PC-3 (cell line): ENCODE data around the gene LCTL. TPM values are rescaled to one million over a fixed set of nuclear protein-coding genes. Genes with fewer than 3 reads are reported as not detected.
"Not testable (repeated sequence)": the region's sequence is repeated elsewhere in the genome, so short reads cannot be mapped to it uniquely, and the experiment has no call there.

Experiments
- ATAC-seq: fragments of 200-7000 bp; cut with Tn5 transposase; 2 replicates; pipeline ENCODE4 v1.9.1; 2020; ENCODE audit warnings: mild to moderate bottlenecking, moderate library complexity
- BruUV-seq: library from RNA; stranded (reverse); fragments of 400-500 nt; replicated peaks from 2 replicates; lab custom pipeline; 2021; lab: Mats Ljungman, UMichigan
- CTCF ChIA-PET: fragments of 300-600 bp; sonication (Branson Sonifier 250); formaldehyde crosslinking; loops from one replicate; lab custom pipeline; 2022; ENCODE audit warnings: antibody characterized with exemption; lab: Charles Lee
- POLR2A ChIA-PET: fragments of 300-600 bp; sonication (Branson Sonifier 250); formaldehyde crosslinking; loops from one replicate; lab custom pipeline; 2022; ENCODE audit warnings: antibody characterized with exemption; ENCODE audit not compliant: unreplicated experiment; lab: Charles Lee
- DNase-seq: peaks from one replicate; pipeline ENCODE4 v3.0.0-alpha.2; 2015
- H2AFZ ChIP-seq: fragments of 300-600 bp; sonication (generic); 2 replicates; pipeline ENCODE4 v1.6.0; 2016; ENCODE audit warnings: antibody characterized with exemption, low read length
- H3F3A ChIP-seq: fragments of 300-600 bp; sonication (generic); one replicate; pipeline ENCODE4 v1.6.0; 2017; ENCODE audit warnings: antibody characterized with exemption, low read length, control low read depth, mild to moderate bottlenecking; ENCODE audit not compliant: unreplicated experiment
- H3K27ac ChIP-seq: fragments of 300-600 bp; sonication (generic); 2 replicates; pipeline ENCODE4 v1.5.1; 2016; ENCODE audit warnings: mild to moderate bottlenecking, low read length
- H3K27me3 ChIP-seq: fragments of 300-600 bp; sonication (generic); 2 replicates; pipeline ENCODE4 v1.6.1; 2016; ENCODE audit warnings: low read length, mixed read lengths
- H3K36me3 ChIP-seq: fragments of 300-600 bp; sonication (generic); 2 replicates; pipeline ENCODE4 v1.6.1; 2016; ENCODE audit warnings: low read depth, mixed run types, low read length, mixed read lengths
- H3K4me1 ChIP-seq: fragments of 300-600 bp; sonication (generic); 2 replicates; pipeline ENCODE4 v1.5.1; 2016; ENCODE audit warnings: low read length; ENCODE audit not compliant: insufficient read depth
- H3K4me2 ChIP-seq: fragments of 300-600 bp; sonication (generic); 2 replicates; pipeline ENCODE4 v1.6.0; 2016; ENCODE audit warnings: low read length
- H3K4me3 ChIP-seq: fragments of 300-600 bp; sonication (generic); 2 replicates; pipeline ENCODE4 v1.5.1; 2016; ENCODE audit warnings: mild to moderate bottlenecking, low read length, mixed read lengths
- H3K79me2 ChIP-seq: fragments of 300-600 bp; sonication (generic); 2 replicates; pipeline ENCODE4 v1.6.1; 2017; ENCODE audit warnings: low read length, mixed read lengths
- H3K9ac ChIP-seq: fragments of 300-600 bp; sonication (generic); 2 replicates; pipeline ENCODE4 v1.6.0; 2016; ENCODE audit warnings: mild to moderate bottlenecking, low read length
- H3K9me2 ChIP-seq: fragments of 300-600 bp; sonication (generic); replicated peaks from 2 replicates; pipeline ENCODE4 v1.6.1; 2016; ENCODE audit warnings: mixed run types, low read length, mixed read lengths
- H3K9me3 ChIP-seq: fragments of 300-600 bp; sonication (generic); 2 replicates; pipeline ENCODE4 v1.6.1; 2016; ENCODE audit warnings: low read length, mixed read lengths
- H4K20me1 ChIP-seq: fragments of 300-600 bp; sonication (generic); 2 replicates; pipeline ENCODE4 v1.6.1; 2016; ENCODE audit warnings: low read length, mixed read lengths
- EZH2 ChIP-seq: fragments of 300-600 bp; sonication (generic); IDR thresholded peaks from one replicate; pipeline ENCODE4 v1.6.1; 2017; ENCODE audit warnings: antibody characterized with exemption, mild to moderate bottlenecking, low read length; ENCODE audit not compliant: unreplicated experiment
- EZH2phosphoT487 ChIP-seq: fragments of 300-600 bp; sonication (generic); IDR thresholded peaks from 2 replicates; pipeline ENCODE4 v1.6.1; 2018; ENCODE audit warnings: mild to moderate bottlenecking, antibody characterized with exemption, low read length, borderline replicate concordance
- intact Hi-C: fragments of 100-400 bp; cut with micrococcal nuclease; formaldehyde crosslinking; loops from 2 replicates; pipeline ENCODE4 v1.9.0; 2023
- total RNA-seq: library from RNA; depleted of rRNA; stranded (reverse); fragments of >200 nt; gene quantifications from 2 replicates; pipeline ENCODE4 v1.2.3, GENCODE V29; 2014
- TF ChIP-seq, protein P1 (sequence below): fragments of 300-600 bp; sonication (generic); conservative IDR thresholded peaks from 2 replicates; pipeline ENCODE4 v1.5.1; 2017; ENCODE audit warnings: antibody characterized with exemption, low read depth, mild to moderate bottlenecking, low read length

LCTL gene
- total RNA-seq, 1 experiment from 2014 or later: not detected

GRCh38 chr15:66591322-66591862 lies 25.6 kb upstream of the LCTL start:
- H3K4me2 ChIP-seq: no peak overlapping the region
- H3K27ac ChIP-seq: no peak overlapping the region
- peaks cover 8% of the 10 kb centered on the region for H3K4me1 ChIP-seq
- CTCF ChIA-PET: no interaction called here
- TF ChIP-seq EZH2phosphoT487: no peak
- H3K36me3 ChIP-seq: no peaks in the 10 kb centered on the region
- H3K9me2 ChIP-seq: no peaks in the 10 kb centered on the region
- no peaks in the 10 kb centered on the region for H4K20me1 ChIP-seq
- no peaks in the 10 kb centered on the region for H3K79me2 ChIP-seq
- intact Hi-C loops: no loop called here
- no peak overlapping the region for H3K9ac ChIP-seq
- H2AFZ ChIP-seq: no peak overlapping the region
- BruUV-seq: no TSS peak
- H3K27me3 ChIP-seq: no peaks in the 10 kb centered on the region
- POLR2A ChIA-PET: no interaction called here
- H3K4me3 ChIP-seq: no peak overlapping the region
- no peak for ATAC-seq
- H3K9me3 ChIP-seq: no peaks in the 10 kb centered on the region
- no peak for DNase-seq
- H3F3A ChIP-seq: no peaks in the 10 kb centered on the region

DNA sequence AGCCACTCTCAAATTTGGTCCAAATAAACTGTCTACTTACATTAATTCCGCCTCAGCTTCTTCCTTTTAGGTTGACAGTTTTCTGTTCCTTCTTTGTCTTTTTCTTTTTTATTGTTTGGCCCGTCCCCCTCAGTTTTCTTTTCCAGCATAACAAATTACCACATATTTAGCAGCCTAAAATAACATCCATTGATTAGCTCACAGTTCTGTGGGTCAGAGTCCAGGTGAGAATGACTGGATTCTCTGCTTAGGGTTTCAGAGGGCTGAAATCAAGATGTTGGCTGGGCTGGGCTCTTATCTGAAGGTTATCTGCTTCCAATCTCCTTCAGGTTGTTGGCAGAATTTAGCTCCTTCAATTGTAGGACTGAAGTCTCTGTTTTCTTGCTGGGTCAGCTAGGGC lies 24.6 kb upstream of the LCTL start:
- CTCF ChIA-PET: no interaction called here
- Histone ChIP-seq H2AFZ (no peak overlapping the region), H3K9ac (no peak overlapping the region), H3K79me2 (no peaks in the 10 kb centered on the region), H3K27me3 (no peaks in the 10 kb centered on the region), H3K36me3 (no peaks in the 10 kb centered on the region), H4K20me1 (no peaks in the 10 kb centered on the region), H3K4me3 (no peak overlapping the region), H3F3A (no peaks in the 10 kb centered on the region), H3K9me2 (no peaks in the 10 kb centered on the region), H3K27ac (no peak overlapping the region), H3K4me2 (no peak overlapping the region), H3K4me1 (peaks cover 1% of the 10 kb centered on the region), H3K9me3 (no peaks in the 10 kb centered on the region)
- BruUV-seq: no TSS peak
- TF ChIP-seq EZH2 (no peak), EZH2phosphoT487 (no peak)
- TF ChIP-seq, protein P1, sequence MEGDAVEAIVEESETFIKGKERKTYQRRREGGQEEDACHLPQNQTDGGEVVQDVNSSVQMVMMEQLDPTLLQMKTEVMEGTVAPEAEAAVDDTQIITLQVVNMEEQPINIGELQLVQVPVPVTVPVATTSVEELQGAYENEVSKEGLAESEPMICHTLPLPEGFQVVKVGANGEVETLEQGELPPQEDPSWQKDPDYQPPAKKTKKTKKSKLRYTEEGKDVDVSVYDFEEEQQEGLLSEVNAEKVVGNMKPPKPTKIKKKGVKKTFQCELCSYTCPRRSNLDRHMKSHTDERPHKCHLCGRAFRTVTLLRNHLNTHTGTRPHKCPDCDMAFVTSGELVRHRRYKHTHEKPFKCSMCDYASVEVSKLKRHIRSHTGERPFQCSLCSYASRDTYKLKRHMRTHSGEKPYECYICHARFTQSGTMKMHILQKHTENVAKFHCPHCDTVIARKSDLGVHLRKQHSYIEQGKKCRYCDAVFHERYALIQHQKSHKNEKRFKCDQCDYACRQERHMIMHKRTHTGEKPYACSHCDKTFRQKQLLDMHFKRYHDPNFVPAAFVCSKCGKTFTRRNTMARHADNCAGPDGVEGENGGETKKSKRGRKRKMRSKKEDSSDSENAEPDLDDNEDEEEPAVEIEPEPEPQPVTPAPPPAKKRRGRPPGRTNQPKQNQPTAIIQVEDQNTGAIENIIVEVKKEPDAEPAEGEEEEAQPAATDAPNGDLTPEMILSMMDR: no peak
- intact Hi-C loops: no loop called here
- POLR2A ChIA-PET: no interaction called here
- ATAC-seq: no peak
- no peak for DNase-seq

- H3K36me3 ChIP-seq, intact Hi-C loops, H4K20me1 ChIP-seq, H2AFZ ChIP-seq, H3K9me2 ChIP-seq, H3F3A ChIP-seq, H3K27me3 ChIP-seq, H3K4me1 ChIP-seq, H3K4me2 ChIP-seq, POLR2A ChIA-PET, H3K79me2 ChIP-seq, H3K27ac ChIP-seq, CTCF ChIA-PET, BruUV-seq, DNase-seq, H3K4me3 ChIP-seq, ATAC-seq, H3K9ac ChIP-seq, H3K9me3 ChIP-seq: not testable (repeated sequence)
Measured at GRCh38 chr15:66589429-66589828, 23.6 kb upstream of the LCTL start.

DNA sequence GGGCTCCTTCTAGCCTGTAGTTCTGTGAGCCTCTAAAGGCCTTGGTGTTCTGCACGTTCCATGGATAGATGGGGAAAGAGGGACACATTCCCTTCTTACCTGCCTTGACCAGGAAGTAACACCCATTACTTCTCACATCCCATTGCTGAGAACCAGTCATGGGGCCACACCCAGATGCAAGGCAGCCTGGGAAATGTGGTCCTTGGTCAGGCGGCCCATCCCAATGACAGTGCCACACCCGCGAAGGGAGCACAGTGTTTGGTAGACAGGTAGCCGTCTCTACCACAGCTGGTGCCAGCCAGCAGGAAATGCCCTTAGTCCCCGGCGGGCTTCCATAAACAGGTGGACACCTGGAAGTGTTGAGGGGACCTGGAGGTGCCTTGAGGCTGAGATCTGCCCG lies 23.2 kb upstream of the LCTL start:
- Histone ChIP-seq H3F3A (no peaks in the 10 kb centered on the region), H3K79me2 (no peaks in the 10 kb centered on the region), H3K27me3 (no peaks in the 10 kb centered on the region), H3K9ac (no peak overlapping the region), H4K20me1 (no peaks in the 10 kb centered on the region), H3K4me1 (no peaks in the 10 kb centered on the region), H3K9me2 (no peaks in the 10 kb centered on the region), H3K4me3 (no peak overlapping the region), H3K36me3 (no peaks in the 10 kb centered on the region), H3K27ac (no peak overlapping the region), H2AFZ (no peak overlapping the region), H3K4me2 (no peak overlapping the region), H3K9me3 (no peaks in the 10 kb centered on the region)
- POLR2A ChIA-PET: no interaction called here
- ATAC-seq (no peak), DNase-seq (no peak)
- TF ChIP-seq EZH2: no peak
- TF ChIP-seq EZH2phosphoT487: no peak
- TF ChIP-seq, protein P1: no peak
- CTCF ChIA-PET: no interaction called here
- intact Hi-C loops: no loop called here
- BruUV-seq: no TSS peak
